WTC11 (cell line): ENCODE data around the gene LZTS2. TPM values are rescaled to one million over a fixed set of nuclear protein-coding genes. Genes with fewer than 3 reads are reported as not detected.

Source experiments
- ATAC-seq: fragments of 200-7000 bp; cut with Tn5 transposase; 2 replicates; pipeline ENCODE4 v1.10.0; 2021; ENCODE audit warnings: mild to moderate bottlenecking, moderate library complexity
- CTCF ChIA-PET: fragments of 300-600 bp; sonication (Branson Sonifier 250); formaldehyde crosslinking; loops from one replicate; lab custom pipeline; 2021; ENCODE audit warnings: antibody characterized with exemption; lab: Charles Lee
- POLR2A ChIA-PET: fragments of 350-600 bp; sonication (Branson Sonifier 250); formaldehyde crosslinking; loops from one replicate; lab custom pipeline; 2021; ENCODE audit warnings: antibody characterized with exemption; lab: Charles Lee
- DNase-seq: peaks from one replicate; pipeline ENCODE4 v3.0.0; 2021; ENCODE audit warnings: low spot score
- H3K27ac Mint-ChIP-seq: 2 replicates; pipeline ENCODE4 v1.8.0; 2021; ENCODE audit warnings: mixed read lengths
- H3K27me3 Mint-ChIP-seq: 2 replicates; pipeline ENCODE4 v1.8.0; 2021; ENCODE audit warnings: low read depth, mild to moderate bottlenecking, moderate library complexity, mixed read lengths
- H3K36me3 Mint-ChIP-seq: 2 replicates; pipeline ENCODE4 v1.8.0; 2021; ENCODE audit warnings: mixed read lengths
- H3K4me1 Mint-ChIP-seq: 2 replicates; pipeline ENCODE4 v1.8.0; 2022; ENCODE audit warnings: mixed read lengths
- H3K4me3 Mint-ChIP-seq: 2 replicates; pipeline ENCODE4 v1.8.0; 2021; ENCODE audit warnings: mild to moderate bottlenecking, moderate library complexity, mixed read lengths
- H3K9me3 Mint-ChIP-seq: 2 replicates; pipeline ENCODE4 v1.8.0; 2021; ENCODE audit warnings: mixed read lengths
- AFF4 ChIP-seq: sonication (generic); formaldehyde crosslinking; IDR thresholded peaks from 2 replicates; pipeline ENCODE4 v1.8.1; 2023; ENCODE audit warnings: mild to moderate bottlenecking, missing genetic modification reagents, borderline replicate concordance
- ARID4B ChIP-seq: sonication (generic); formaldehyde crosslinking; IDR thresholded peaks from 2 replicates; pipeline ENCODE4 v1.8.0; 2023; ENCODE audit warnings: missing genetic modification reagents, mild to moderate bottlenecking, borderline replicate concordance
- CDX4 ChIP-seq: fragments of 250-450 bp; sonication (Bioruptor Pico); IDR thresholded peaks from 2 replicates; pipeline ENCODE4 v1.9.0; 2021; ENCODE audit warnings: moderate library complexity, mild to moderate bottlenecking, inconsistent platforms, borderline replicate concordance
- CREB1 ChIP-seq: sonication (generic); formaldehyde crosslinking; IDR thresholded peaks from 2 replicates; pipeline ENCODE4 v1.8.0; 2023; ENCODE audit warnings: mild to moderate bottlenecking, missing genetic modification reagents
- CREM ChIP-seq: sonication (generic); formaldehyde crosslinking; IDR thresholded peaks from 2 replicates; pipeline ENCODE4 v1.8.1; 2022; ENCODE audit warnings: mild to moderate bottlenecking, missing genetic modification reagents, moderate library complexity
- E2F5 ChIP-seq: sonication (generic); formaldehyde crosslinking; IDR thresholded peaks from 2 replicates; pipeline ENCODE4 v1.8.1; 2022; ENCODE audit warnings: mild to moderate bottlenecking, moderate library complexity, missing genetic modification reagents
- EMX1 ChIP-seq: fragments of 250-450 bp; sonication (Bioruptor Pico); IDR thresholded peaks from 2 replicates; pipeline ENCODE4 v1.8.0; 2021; ENCODE audit warnings: mild to moderate bottlenecking
- GABPB1 ChIP-seq: sonication (generic); formaldehyde crosslinking; IDR thresholded peaks from 2 replicates; pipeline ENCODE4 v1.8.1; 2023; ENCODE audit warnings: mild to moderate bottlenecking, missing genetic modification reagents
- HMGXB4 ChIP-seq: sonication (generic); formaldehyde crosslinking; IDR thresholded peaks from 2 replicates; pipeline ENCODE4 v1.8.1; 2023; ENCODE audit warnings: mild to moderate bottlenecking, moderate library complexity, missing genetic modification reagents
- IRF1 ChIP-seq: sonication (generic); formaldehyde crosslinking; IDR thresholded peaks from 2 replicates; pipeline ENCODE4 v1.8.0; 2023; ENCODE audit warnings: missing genetic modification reagents
- MXD4 ChIP-seq: fragments of 250-450 bp; sonication (Bioruptor Pico); IDR thresholded peaks from 2 replicates; pipeline ENCODE4 v1.8.0; 2021; ENCODE audit warnings: mild to moderate bottlenecking, moderate library complexity, borderline replicate concordance
- PRRX2 ChIP-seq: fragments of 250-450 bp; sonication (Bioruptor Pico); IDR thresholded peaks from 2 replicates; pipeline ENCODE4 v1.8.0; 2021; ENCODE audit warnings: mild to moderate bottlenecking
- TP53 ChIP-seq: sonication (generic); formaldehyde crosslinking; IDR thresholded peaks from 2 replicates; pipeline ENCODE4 v1.8.1; 2023; ENCODE audit warnings: mild to moderate bottlenecking, missing genetic modification reagents
- USF1 ChIP-seq: sonication (generic); formaldehyde crosslinking; IDR thresholded peaks from 2 replicates; pipeline ENCODE4 v1.8.0; 2022; ENCODE audit warnings: mild to moderate bottlenecking, missing genetic modification reagents
- ZNF121 ChIP-seq: sonication (generic); formaldehyde crosslinking; IDR thresholded peaks from 2 replicates; pipeline ENCODE4 v1.8.0; 2023; ENCODE audit warnings: missing genetic modification reagents
- ZNF219 ChIP-seq: sonication (generic); formaldehyde crosslinking; IDR thresholded peaks from 2 replicates; pipeline ENCODE4 v1.8.0; 2023; ENCODE audit warnings: missing genetic modification reagents, mild to moderate bottlenecking, borderline replicate concordance
- total RNA-seq: library from RNA; stranded (reverse); gene quantifications from 3 replicates; pipeline ENCODE4 v1.2.3, GENCODE V29; 2021

Gene LZTS2
- total RNA-seq, 1 experiment from 2014 or later, result 84.6 TPM

- POLR2A ChIA-PET, result interaction anchor here (1.1 kb wide), 1 partner anchor 9 kb away, joined by 3 read pairs; no protein-coding TSS in a partner anchor
- no peaks in the 10 kb centered on the region for H3K27me3 Mint-ChIP-seq
- ATAC-seq (no peak), DNase-seq (no peak)
- H3K9me3 Mint-ChIP-seq, result no peaks in the 10 kb centered on the region
- H3K4me1 Mint-ChIP-seq, result peaks cover 12% of the 10 kb centered on the region
- H3K27ac Mint-ChIP-seq, result no peak overlapping the region
- H3K36me3 Mint-ChIP-seq, result peaks cover 13% of the 10 kb centered on the region
- CTCF ChIA-PET, result interaction anchor here (0.7 to 7.2 kb wide), 4 partner anchors 9 to 44 kb away, joined by 3 to 273 read pairs (median 5); partner anchors contain the start of genes LZTS2 and SEMA4G
- H3K4me3 Mint-ChIP-seq, result no peak overlapping the region
- TF ChIP-seq TP53 (CRISPR knock-in tag), result no peak
- TF ChIP-seq GABPB1 (CRISPR knock-in tag), result no peak
- no peak for TF ChIP-seq CDX4 (CRISPR knock-in tag)
- no peak for TF ChIP-seq EMX1 (CRISPR knock-in tag)
- TF ChIP-seq MXD4 (CRISPR knock-in tag), result no peak
- no peak for TF ChIP-seq USF1 (CRISPR knock-in tag)
- no peak for TF ChIP-seq ZNF121
- TF ChIP-seq PRRX2, result no peak
- TF ChIP-seq, all 79 proteins: peak for 0
These were observed 6.4 kb downstream of the LZTS2 start for GRCh38 chr10:101005869-101006567.

GRCh38 chr10:101006593-101007098 lies 7.0 kb downstream of the LZTS2 start:
- POLR2A ChIA-PET, result interaction anchor here (1.1 kb wide), 1 partner anchor 10 kb away, joined by 3 read pairs; no protein-coding TSS in a partner anchor
- Mint-ChIP-seq H3K9me3 (no peaks in the 10 kb centered on the region), H3K4me3 (no peak overlapping the region), H3K27ac (no peak overlapping the region), H3K36me3 (peaks cover 13% of the 10 kb centered on the region), H3K27me3 (no peaks in the 10 kb centered on the region), H3K4me1 (peaks cover 13% of the 10 kb centered on the region)
- DNase-seq (no peak), ATAC-seq (no peak)
- CTCF ChIA-PET, result interaction anchor here (0.9 to 7.2 kb wide), 5 partner anchors 10 to 155 kb away, joined by 3 to 273 read pairs (median 6); partner anchors contain the start of genes LZTS2 and SEMA4G
- TF ChIP-seq CREB1 (CRISPR knock-in tag), result no peak
- no peak for TF ChIP-seq IRF1
- TF ChIP-seq HMGXB4 (CRISPR knock-in tag), result no peak
- no peak for TF ChIP-seq ZNF219
- TF ChIP-seq MXD4 (CRISPR knock-in tag), result no peak
- TF ChIP-seq ARID4B (CRISPR knock-in tag), result no peak
- no peak for TF ChIP-seq CREM
- TF ChIP-seq E2F5 (CRISPR knock-in tag), result no peak
- no peak for TF ChIP-seq AFF4 (CRISPR knock-in tag)
- TF ChIP-seq CDX4 (CRISPR knock-in tag), result no peak
